H9 (cell line): ENCODE results near the gene SUMF1. TPM values are rescaled to one million over a fixed set of nuclear protein-coding genes. Genes with fewer than 3 reads are reported as not detected.

Experiments used
- DNase-seq: peaks from one replicate; pipeline ENCODE4 v3.0.0-alpha.2; 2017
- H2AFZ ChIP-seq: one replicate; pipeline ENCODE4 v1.6.1; 2013; ENCODE audit warnings: mild to moderate bottlenecking, low read length, control low read depth, moderate library complexity
- H2AK5ac ChIP-seq: 2 replicates; pipeline ENCODE4 v1.6.1; 2013; ENCODE audit warnings: low read length, control low read depth, mixed read lengths; ENCODE audit not compliant: insufficient read length
- H2BK120ac ChIP-seq: one replicate; pipeline ENCODE4 v1.6.1; 2013; ENCODE audit warnings: low read depth, mild to moderate bottlenecking, low read length, control low read depth, inconsistent platforms; ENCODE audit not compliant: poor library complexity, severe bottlenecking
- H2BK12ac ChIP-seq: 2 replicates; pipeline ENCODE4 v1.6.1; 2013; ENCODE audit warnings: low read length, control low read depth, mixed read lengths, low read depth; ENCODE audit not compliant: insufficient read length
- H2BK15ac ChIP-seq: 2 replicates; pipeline ENCODE4 v1.6.1; 2013; ENCODE audit warnings: low read depth, low read length, control low read depth
- H2BK20ac ChIP-seq: one replicate; pipeline ENCODE4 v1.6.1; 2013; ENCODE audit warnings: low read depth, mild to moderate bottlenecking, low read length, control low read depth, inconsistent platforms; ENCODE audit not compliant: poor library complexity, severe bottlenecking
- H2BK5ac ChIP-seq: 2 replicates; pipeline ENCODE4 v1.6.1; 2013; ENCODE audit warnings: low read length, control low read depth, mixed read lengths; ENCODE audit not compliant: insufficient read length
- H3K14ac ChIP-seq: 2 replicates; pipeline ENCODE4 v1.6.1; 2013; ENCODE audit warnings: low read length, control low read depth; ENCODE audit not compliant: insufficient read depth
- H3K18ac ChIP-seq: 2 replicates; pipeline ENCODE4 v1.6.1; 2013; ENCODE audit warnings: low read depth, mild to moderate bottlenecking, mixed read lengths, low read length, control low read depth; ENCODE audit not compliant: insufficient read length
- H3K23ac ChIP-seq: 2 replicates; pipeline ENCODE4 v1.6.1; 2013; ENCODE audit warnings: low read length, control low read depth, mixed read lengths, low read depth; ENCODE audit not compliant: insufficient read length
- H3K23me2 ChIP-seq: 2 replicates; pipeline ENCODE4 v1.6.1; 2013; ENCODE audit warnings: low read depth, mild to moderate bottlenecking, mixed read lengths, low read length, control low read depth; ENCODE audit not compliant: insufficient read length, poor library complexity, severe bottlenecking
- H3K27ac ChIP-seq: 2 replicates; pipeline ENCODE4 v1.5.1; 2013; ENCODE audit warnings: low read length, control low read depth, mixed read lengths, low read depth; ENCODE audit not compliant: insufficient read length
- H3K27me3 ChIP-seq: 2 replicates; pipeline ENCODE4 v1.6.1; 2013; ENCODE audit warnings: low read length, control low read depth, inconsistent platforms; ENCODE audit not compliant: insufficient read depth
- H3K4ac ChIP-seq: 2 replicates; pipeline ENCODE4 v1.6.1; 2013; ENCODE audit warnings: low read depth, mild to moderate bottlenecking, control low read depth, inconsistent platforms, low read length, moderate library complexity
- H3K4me1 ChIP-seq: 2 replicates; pipeline ENCODE4 v1.6.1; 2013; ENCODE audit warnings: low read length, control low read depth, inconsistent platforms; ENCODE audit not compliant: insufficient read depth
- H3K4me2 ChIP-seq: 2 replicates; pipeline ENCODE4 v1.6.1; 2013; ENCODE audit warnings: low read length, control low read depth, mixed read lengths; ENCODE audit not compliant: insufficient read length, insufficient read depth
- H3K56ac ChIP-seq: 2 replicates; pipeline ENCODE4 v1.6.1; 2013; ENCODE audit warnings: low read depth, mild to moderate bottlenecking, mixed read lengths, low read length, control low read depth; ENCODE audit not compliant: insufficient read length
- H3K79me1 ChIP-seq: 2 replicates; pipeline ENCODE4 v1.6.1; 2013; ENCODE audit warnings: low read depth, mild to moderate bottlenecking, moderate library complexity, low read length, control low read depth, inconsistent platforms; ENCODE audit not compliant: insufficient read depth, poor library complexity, severe bottlenecking
- H3K79me2 ChIP-seq: 2 replicates; pipeline ENCODE4 v1.6.1; 2013; ENCODE audit warnings: low read length, control low read depth, inconsistent platforms; ENCODE audit not compliant: insufficient read depth
- H3K9ac ChIP-seq: 2 replicates; pipeline ENCODE4 v1.6.1; 2013; ENCODE audit warnings: low read length, control low read depth, mixed read lengths; ENCODE audit not compliant: insufficient read length; ENCODE audit errors: extremely low read depth
- H3K9me3 ChIP-seq: one replicate; pipeline ENCODE4 v1.6.1; 2013; ENCODE audit warnings: low read depth, low read length, inconsistent platforms; ENCODE audit not compliant: control insufficient read depth
- H3T11ph ChIP-seq: one replicate; pipeline ENCODE4 v1.6.1; 2013; ENCODE audit warnings: mild to moderate bottlenecking, low read length, control low read depth, inconsistent platforms
- H4K20me1 ChIP-seq: one replicate; pipeline ENCODE4 v1.6.1; 2013; ENCODE audit not compliant: control insufficient read depth, insufficient read length, insufficient read depth
- H4K5ac ChIP-seq: 2 replicates; pipeline ENCODE4 v1.6.1; 2013; ENCODE audit warnings: low read depth, mild to moderate bottlenecking, mixed read lengths, low read length, control low read depth; ENCODE audit not compliant: insufficient read length
- H4K8ac ChIP-seq: replicated peaks from 2 replicates; pipeline ENCODE4 v1.6.1; 2013; ENCODE audit warnings: low read length, control low read depth, mixed read lengths, low read depth; ENCODE audit not compliant: insufficient read length
- H4K91ac ChIP-seq: 2 replicates; pipeline ENCODE4 v1.6.1; 2013; ENCODE audit warnings: low read depth, mild to moderate bottlenecking, moderate library complexity, mixed read lengths, low read length, control low read depth; ENCODE audit not compliant: insufficient read length
- H3K27ac Mint-ChIP-seq, 3 experiments: 2 replicates in 2 of 3; 3 replicates in 1 of 3; pipeline ENCODE4 v1.8.0; 2020 to 2021; ENCODE audit warnings: mixed read lengths in 3 of 3, mild to moderate bottlenecking in 1 of 3, moderate library complexity in 1 of 3
- H3K27me3 Mint-ChIP-seq: 2 replicates; pipeline ENCODE4 v1.8.0; 2021; ENCODE audit warnings: low read depth, mild to moderate bottlenecking, moderate library complexity, mixed read lengths
- H3K36me3 Mint-ChIP-seq, 3 experiments: 2 replicates in 2 of 3; 3 replicates in 1 of 3; pipeline ENCODE4 v1.8.0; 2020 to 2021; ENCODE audit warnings: low read depth in 3 of 3, mixed read lengths in 3 of 3; ENCODE audit not compliant: insufficient read depth in 1 of 3
- H3K4me1 Mint-ChIP-seq, 2 experiments: 2 replicates each; pipeline ENCODE4 v1.8.0; 2020; ENCODE audit warnings: mixed read lengths in 2 of 2
- H3K4me3 Mint-ChIP-seq, 2 experiments: 2 replicates in 1 of 2; 3 replicates in 1 of 2; pipeline ENCODE4 v1.8.0; 2020 to 2021; ENCODE audit warnings: mild to moderate bottlenecking in 2 of 2, mixed read lengths in 2 of 2, moderate library complexity in 1 of 2
- H3K9me3 Mint-ChIP-seq, 2 experiments: 2 replicates in 1 of 2; 3 replicates in 1 of 2; pipeline ENCODE4 v1.8.0; 2020; ENCODE audit warnings: mild to moderate bottlenecking in 2 of 2, mixed read lengths in 2 of 2, moderate library complexity in 1 of 2
- CTCF ChIP-seq: fragments of 200-600 bp; sonication (generic); conservative IDR thresholded peaks from 3 replicates; pipeline ENCODE4 v1.8.0; 2021; ENCODE audit warnings: antibody characterized with exemption, mild to moderate bottlenecking
- WGBS: extraction: QIAGEN DNeasy Blood & Tissue Kit; methylation state at CpG from one replicate; pipeline ENCODE4 v1.1.7; 2013; ENCODE audit warnings: missing lambda C conversion rate, low lambda C conversion rate, mixed read lengths; ENCODE audit not compliant: insufficient read length; ENCODE audit errors: extremely low coverage; 5-methylcytosine and 5-hydroxymethylcytosine counted together
- total RNA-seq: library from RNA; stranded (reverse); gene quantifications from 2 replicates; pipeline ENCODE4 v1.2.1, GENCODE V29; 2021

SUMF1 gene
- total RNA-seq, 1 experiment from 2014 or later: 9.5 TPM

DNA sequence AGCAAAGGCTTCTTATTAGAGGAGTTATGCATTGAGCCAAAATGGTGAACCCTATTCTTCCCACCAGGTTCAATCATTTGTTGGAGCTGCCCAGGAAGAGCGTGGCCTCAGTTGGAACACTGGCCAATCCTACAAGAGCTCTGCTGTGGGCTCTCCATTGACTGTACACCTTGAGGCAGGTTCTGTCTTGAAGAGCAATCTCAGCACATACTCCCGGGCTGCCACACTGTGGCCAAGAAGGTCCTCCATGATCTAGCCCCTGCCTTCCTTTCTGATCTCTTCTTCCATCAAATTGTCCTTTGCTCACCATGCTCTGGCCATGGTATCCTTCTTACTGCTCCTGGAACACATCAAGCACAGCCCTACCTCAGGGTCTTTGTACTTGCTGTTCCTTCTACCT lies 5.7 kb upstream of the SUMF1 start:
- H3K79me1 ChIP-seq: no peaks in the 10 kb centered on the region
- no peak overlapping the region for H3K27ac ChIP-seq
- no peak overlapping the region for H3K4me2 ChIP-seq
- Mint-ChIP-seq H3K27ac (no peak overlapping the region; a peak in 1 of 7 replicates), H3K4me3 (no peak overlapping the region), H3K36me3 (no peaks in the 10 kb centered on the region), H3K27me3 (peaks cover 16% of the 10 kb centered on the region), H3K4me1 (peaks cover 3 to 4% of the 10 kb centered on the region in 2 experiments), H3K9me3 (no peaks in the 10 kb centered on the region)
- no peaks in the 10 kb centered on the region for H3K27me3 ChIP-seq
- DNase-seq: no peak
- H4K5ac ChIP-seq: no peak overlapping the region
- no peak overlapping the region for H3K14ac ChIP-seq
- H3K23me2 ChIP-seq: no peaks in the 10 kb centered on the region
- H4K20me1 ChIP-seq: no peaks in the 10 kb centered on the region
- H3K18ac ChIP-seq: no peak overlapping the region
- no peak overlapping the region for H3K4ac ChIP-seq
- H2BK20ac ChIP-seq: no peak overlapping the region
- no peak overlapping the region for H4K8ac ChIP-seq
- H3K56ac ChIP-seq: no peak overlapping the region
- H4K91ac ChIP-seq: no peak overlapping the region
- H2BK5ac ChIP-seq: no peak overlapping the region
- H3T11ph ChIP-seq: no peak overlapping the region
- H3K9ac ChIP-seq: no peak overlapping the region
- H2AK5ac ChIP-seq: no peak overlapping the region
- no peak overlapping the region for H3K23ac ChIP-seq
- no peaks in the 10 kb centered on the region for H3K79me2 ChIP-seq
- no peak overlapping the region for H2AFZ ChIP-seq
- peaks cover 3% of the 10 kb centered on the region; the same call in 1 of the 2 replicates for H3K4me1 ChIP-seq
- H2BK12ac ChIP-seq: no peak overlapping the region
- TF ChIP-seq CTCF: no peak
- H2BK120ac ChIP-seq: no peak overlapping the region
- WGBS: no CpG with 5 or more reads among the region's 2 CpGs
- H2BK15ac ChIP-seq: no peak overlapping the region
- H3K9me3 ChIP-seq: no peaks in the 10 kb centered on the region
